Adrenal gland (tissue), 12 donors: Measurements from ENCODE around the gene TAS2R31. TPM values are rescaled to one million over a fixed set of nuclear protein-coding genes. Genes with fewer than 3 reads are reported as not detected.

Experiments used
- DNase-seq, 7 donors: peaks; one replicate each; pipeline ENCODE4 v3.0.0-alpha.2; 2019 to 2020
- H3K27ac ChIP-seq, 5 donors: fragments of 200-600 bp; sonication (generic) in 4 of 5; 1 replicate in 3 of 5; 2 replicates in 2 of 5; pipeline versions ENCODE4 v1.5.1 to v1.8.0; 2016 to 2020; ENCODE audit warnings: mild to moderate bottlenecking in 1 of 5
- H3K27me3 ChIP-seq: fragments of 200-600 bp; 2 replicates; pipeline ENCODE4 v1.8.0; 2021
- H3K36me3 ChIP-seq, 2 donors: fragments of 200-600 bp; replicated peaks in 1 of 2; 1 replicate in 1 of 2; 2 replicates in 1 of 2; pipeline versions ENCODE4 v1.5.1 to v1.8.0; 2018 to 2022
- H3K4me1 ChIP-seq, 2 donors: fragments of 200-600 bp; replicated peaks in 1 of 2; 1 replicate in 1 of 2; 2 replicates in 1 of 2; pipeline versions ENCODE4 v1.5.1 to v1.8.0; 2018 to 2021
- H3K4me3 ChIP-seq, 4 donors: fragments of 200-600 bp; sonication (generic) in 3 of 4; one replicate each; pipeline ENCODE4 v1.5.1; 2016 to 2018
- H3K9me3 ChIP-seq, 3 donors: fragments of 200-600 bp; sonication (generic) in 1 of 3; replicated peaks in 1 of 3; 1 replicate in 2 of 3; 2 replicates in 1 of 3; pipeline versions ENCODE4 v1.5.1 to v1.8.0; 2016 to 2021
- POLR2A ChIP-seq, 2 donors: fragments of 450-650 bp; IDR thresholded peaks; one replicate each; pipeline ENCODE4 v1.6.1; 2017; ENCODE audit warnings: antibody characterized with exemption in 2 of 2, mild to moderate bottlenecking in 2 of 2, moderate library complexity in 1 of 2
- WGBS, 4 donors: extraction: QIAGEN DNeasy Blood & Tissue Kit in 2 of 4; methylation state at CpG; one replicate each; pipeline versions ENCODE4 v1.1.5 to v1.1.7; 2013 to 2017; 5-methylcytosine and 5-hydroxymethylcytosine counted together
- intact Hi-C, 2 donors: fragments of 100-400 bp; cut with DNase I; formaldehyde crosslinking; loops; one replicate each; pipeline versions ENCODE4 v1.14.1 to v1.15.0; 2022 to 2023
- polyA plus RNA-seq, 3 donors: library from polyadenylated mRNA; stranded (reverse); fragments of 200-250 nt in 2 of 3; fragments of 350-450 nt in 1 of 3; fragmentation: Illumina TruSeq in 1 of 3; extraction: RNeasy Lipid Tissue Mini Kit (QIAGEN cat#74804) in 1 of 3; gene quantifications; one replicate each; pipeline ENCODE4 v1.2.3, GENCODE V29; 2013 to 2014
- total RNA-seq, 9 donors: library from RNA; depleted of rRNA in 4 of 9; stranded (reverse); fragments of >200 nt in 4 of 9; fragments of 120-200 nt in 1 of 9; fragmentation: NEBNext Ultra II Directional in 1 of 9; extraction: Animal tissue kit (Norgen Biotek cat#: 25700) in 1 of 9; gene quantifications; one replicate each; pipeline versions ENCODE4 v1.1.0 to v1.2.4, GENCODE V29; 2013 to 2023
- TF ChIP-seq, protein P1 (sequence below), 6 experiments: fragments of 450-650 bp in 4 of 6; fragments of 200-600 bp in 2 of 6; sonication (generic) in 1 of 6; IDR thresholded peaks; 1 replicate in 5 of 6; 2 replicates in 1 of 6; pipeline versions ENCODE4 v1.5.1 to v1.8.0; 2016 to 2021; ENCODE audit warnings: antibody characterized with exemption in 6 of 6, mild to moderate bottlenecking in 2 of 6, moderate library complexity in 1 of 6
- donor health status: healthy with polysubstance abuse.
- donor health status: Bipolar disorder and iron deficiency.
- donor health status: DM: yes; HTN: yes; CAD: no.
- donor health status: DM: no; HTN: no; CAD: no.
- donor health status: DM: no; HTN: no; CAD: no.
- donor health status: DM: yes; HTN: yes; CAD: no.

Gene TAS2R31
- total and polyA plus RNA-seq, 12 donors, result 0.20 to 28.5 (median 2.5) TPM; not detected in 1

DNA sequence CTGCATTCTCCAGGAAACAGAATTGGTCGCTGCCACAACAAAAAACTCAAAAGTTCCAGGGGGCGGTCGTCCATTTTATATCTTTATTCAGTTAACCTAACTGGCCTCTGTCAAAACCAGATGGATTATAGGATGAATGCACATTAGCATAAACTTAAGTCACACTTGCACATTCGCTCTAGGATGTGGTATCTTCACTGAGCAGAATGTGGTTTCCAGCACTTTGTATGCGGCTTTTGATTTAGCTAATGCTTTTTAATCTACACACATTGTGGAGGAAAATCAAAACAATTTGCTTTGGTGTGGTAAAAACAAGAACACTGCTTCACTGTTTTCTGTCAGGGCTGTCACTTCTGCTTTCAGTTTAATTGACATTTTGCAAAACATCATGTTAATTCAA lies 49.0 kb downstream of the TAS2R31 start:
- Histone ChIP-seq H3K4me1 (no peaks in the 10 kb centered on the region), H3K4me3 (no peak overlapping the region), H3K27me3 (no peaks in the 10 kb centered on the region), H3K36me3 (no peaks in the 10 kb centered on the region), H3K9me3 (no peaks in the 10 kb centered on the region), H3K27ac (no peak overlapping the region)
- 82 to 97% (median 89%) methylated on average over 5 of the region's 5 CpGs for WGBS, 4 donors
- intact Hi-C loops, result no loop called here
- no peak for DNase-seq
- TF ChIP-seq, protein P1, sequence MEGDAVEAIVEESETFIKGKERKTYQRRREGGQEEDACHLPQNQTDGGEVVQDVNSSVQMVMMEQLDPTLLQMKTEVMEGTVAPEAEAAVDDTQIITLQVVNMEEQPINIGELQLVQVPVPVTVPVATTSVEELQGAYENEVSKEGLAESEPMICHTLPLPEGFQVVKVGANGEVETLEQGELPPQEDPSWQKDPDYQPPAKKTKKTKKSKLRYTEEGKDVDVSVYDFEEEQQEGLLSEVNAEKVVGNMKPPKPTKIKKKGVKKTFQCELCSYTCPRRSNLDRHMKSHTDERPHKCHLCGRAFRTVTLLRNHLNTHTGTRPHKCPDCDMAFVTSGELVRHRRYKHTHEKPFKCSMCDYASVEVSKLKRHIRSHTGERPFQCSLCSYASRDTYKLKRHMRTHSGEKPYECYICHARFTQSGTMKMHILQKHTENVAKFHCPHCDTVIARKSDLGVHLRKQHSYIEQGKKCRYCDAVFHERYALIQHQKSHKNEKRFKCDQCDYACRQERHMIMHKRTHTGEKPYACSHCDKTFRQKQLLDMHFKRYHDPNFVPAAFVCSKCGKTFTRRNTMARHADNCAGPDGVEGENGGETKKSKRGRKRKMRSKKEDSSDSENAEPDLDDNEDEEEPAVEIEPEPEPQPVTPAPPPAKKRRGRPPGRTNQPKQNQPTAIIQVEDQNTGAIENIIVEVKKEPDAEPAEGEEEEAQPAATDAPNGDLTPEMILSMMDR (IDR thresholded peaks at IDR 0.05), result no peak
- no peak for TF ChIP-seq POLR2A (IDR thresholded peaks at IDR 0.05)

Other genes with a start within 250 kb of the TAS2R31 start
- gene TAS2R7, start 228.8 kb downstream of the TAS2R31 start, total RNA-seq, result under 1 TPM in 1 of 9 donors, not detected in 8; 0.22 TPM
- gene TAS2R7, start 228.8 kb downstream of the TAS2R31 start, polyA plus RNA-seq, result not detected
- gene TAS2R8, start 224.1 kb downstream of the TAS2R31 start, total RNA-seq, result under 1 TPM in 4 of 9 donors, not detected in 5; 0.18 to 0.91 (median 0.33) TPM
- under 1 TPM in 1 of 3 donors, not detected in 2; 0.24 TPM for gene TAS2R8, start 224.1 kb downstream of the TAS2R31 start, polyA plus RNA-seq
- gene TAS2R9, start 221.2 kb downstream of the TAS2R31 start, total RNA-seq, result under 1 TPM in 1 of 9 donors, not detected in 8; 0.94 TPM
- gene TAS2R9, start 221.2 kb downstream of the TAS2R31 start, polyA plus RNA-seq, result under 1 TPM in 1 of 3 donors, not detected in 2; 0.10 TPM
- gene TAS2R10, start 205.0 kb downstream of the TAS2R31 start, total RNA-seq, result 1 to 10 TPM in 3 of 9 donors, under 1 TPM in 6; 0.41 to 6.6 (median 0.81) TPM
- under 1 TPM; 0.40 to 0.97 (median 0.44) TPM for gene TAS2R10, start 205.0 kb downstream of the TAS2R31 start, polyA plus RNA-seq
- 10 to 100 TPM in 1 of 9 donors, 1 to 10 TPM in 6, not detected in 2; 1.7 to 19.0 (median 3.4) TPM for gene PRR4, start 181.9 kb downstream of the TAS2R31 start, total RNA-seq
- gene PRR4, start 181.9 kb downstream of the TAS2R31 start, polyA plus RNA-seq, result 10 to 100 TPM in 2 of 3 donors, 1 to 10 TPM in 1; 7.7 to 36.7 (median 14.9) TPM
- gene PRH1, start 147.2 kb downstream of the TAS2R31 start, total RNA-seq, result 10 to 100 TPM in 8 of 9 donors, 1 to 10 TPM in 1; 7.9 to 81.4 (median 20.4) TPM
- 10 to 100 TPM in 1 of 3 donors, 1 to 10 TPM in 2; 4.3 to 14.7 (median 4.9) TPM for gene PRH1, start 147.2 kb downstream of the TAS2R31 start, polyA plus RNA-seq
- 10 to 100 TPM in 1 of 9 donors, 1 to 10 TPM in 7, under 1 TPM in 1; 0.79 to 16.4 (median 1.6) TPM for gene TAS2R13, start 121.8 kb downstream of the TAS2R31 start, total RNA-seq
- gene TAS2R13, start 121.8 kb downstream of the TAS2R31 start, polyA plus RNA-seq, result under 1 TPM in 1 of 3 donors, not detected in 2; 0.03 TPM
- under 1 TPM in 1 of 9 donors, not detected in 8; 0.22 TPM for gene PRH2, start 102.2 kb downstream of the TAS2R31 start, total RNA-seq
- 1 to 10 TPM in 2 of 3 donors, not detected in 1; 1.0 to 1.6 TPM for gene PRH2, start 102.2 kb downstream of the TAS2R31 start, polyA plus RNA-seq
- 10 to 100 TPM in 3 of 9 donors, 1 to 10 TPM in 6; 1.1 to 16.3 (median 3.0) TPM for gene TAS2R14, start 92.1 kb downstream of the TAS2R31 start, total RNA-seq
- gene TAS2R14, start 92.1 kb downstream of the TAS2R31 start, polyA plus RNA-seq, result 1 to 10 TPM in 2 of 3 donors, under 1 TPM in 1; 0.80 to 2.0 (median 1.6) TPM
- gene TAS2R50, start 44.5 kb downstream of the TAS2R31 start, total RNA-seq, result 10 to 100 TPM in 1 of 9 donors, 1 to 10 TPM in 7, under 1 TPM in 1; 0.54 to 12.0 (median 1.5) TPM
- not detected for gene TAS2R50, start 44.5 kb downstream of the TAS2R31 start, polyA plus RNA-seq
- 10 to 100 TPM in 1 of 9 donors, 1 to 10 TPM in 6, under 1 TPM in 2; 0.69 to 10.5 (median 2.0) TPM for gene TAS2R20, start 33.1 kb downstream of the TAS2R31 start, total RNA-seq
- gene TAS2R20, start 33.1 kb downstream of the TAS2R31 start, polyA plus RNA-seq, result under 1 TPM; 0.17 to 0.42 (median 0.24) TPM
- 10 to 100 TPM in 1 of 9 donors, 1 to 10 TPM in 6, under 1 TPM in 1, not detected in 1; 0.41 to 18.9 (median 3.9) TPM for gene TAS2R19, start 8.8 kb downstream of the TAS2R31 start, total RNA-seq
- gene TAS2R19, start 8.8 kb downstream of the TAS2R31 start, polyA plus RNA-seq, result under 1 TPM in 2 of 3 donors, not detected in 1; 0.48 to 0.54 TPM
- gene TAS2R46, start 30.9 kb upstream of the TAS2R31 start, total RNA-seq, result 1 to 10 TPM in 5 of 9 donors, under 1 TPM in 4; 0.61 to 7.8 (median 1.6) TPM
- gene TAS2R46, start 30.9 kb upstream of the TAS2R31 start, polyA plus RNA-seq, result under 1 TPM in 1 of 3 donors, not detected in 2; 0.10 TPM
- 10 to 100 TPM in 1 of 9 donors, 1 to 10 TPM in 4, under 1 TPM in 3, not detected in 1; 0.28 to 17.0 (median 1.3) TPM for gene TAS2R43, start 60.9 kb upstream of the TAS2R31 start, total RNA-seq
- not detected for gene TAS2R43, start 60.9 kb upstream of the TAS2R31 start, polyA plus RNA-seq
- gene TAS2R30, start 103.2 kb upstream of the TAS2R31 start, total RNA-seq, result 10 to 100 TPM in 2 of 9 donors, 1 to 10 TPM in 7; 1.8 to 16.0 (median 3.1) TPM
- gene TAS2R30, start 103.2 kb upstream of the TAS2R31 start, polyA plus RNA-seq, result under 1 TPM in 2 of 3 donors, not detected in 1; 0.07 to 0.64 TPM
- 10 to 100 TPM in 8 of 9 donors, 1 to 10 TPM in 1; 9.1 to 67.4 (median 19.7) TPM for gene SMIM10L1, start 139.8 kb upstream of the TAS2R31 start, total RNA-seq
- gene SMIM10L1, start 139.8 kb upstream of the TAS2R31 start, polyA plus RNA-seq, result 10 to 100 TPM; 31.9 to 35.4 (median 32.1) TPM
- gene TAS2R42, start 155.5 kb upstream of the TAS2R31 start, total RNA-seq, result not detected
- gene TAS2R42, start 155.5 kb upstream of the TAS2R31 start, polyA plus RNA-seq, result not detected
- gene PRB3, start 238.3 kb upstream of the TAS2R31 start, total RNA-seq, result not detected
- gene PRB3, start 238.3 kb upstream of the TAS2R31 start, polyA plus RNA-seq, result not detected